Measurements from ENCODE around the gene ANGPTL1. TPM values are rescaled to one million over a fixed set of nuclear protein-coding genes. Genes with fewer than 3 reads are reported as not detected.

Gene ANGPTL1
- total and polyA plus RNA-seq, 12 donors, result 8.3 to 106 (median 67.6) TPM

DNA sequence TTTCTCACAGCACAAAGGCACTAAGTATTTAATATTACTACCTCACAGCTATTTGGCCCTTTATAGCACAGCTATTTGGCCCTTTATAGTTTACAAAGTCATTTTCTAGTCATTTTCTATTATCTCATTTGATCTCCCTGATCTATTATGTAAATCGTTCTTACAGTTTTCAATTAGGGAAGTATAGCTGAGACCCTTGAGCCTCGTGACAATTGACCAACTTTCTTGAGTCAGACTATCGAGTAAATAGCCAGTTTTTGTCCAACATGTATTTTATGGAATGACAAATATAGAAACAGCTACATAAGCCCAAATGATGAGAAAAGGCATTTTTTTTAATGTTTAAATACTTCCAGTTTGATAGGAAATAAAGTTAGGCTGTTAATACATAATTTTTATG is 7.0 kb upstream of the ANGPTL1 start:
- DNase-seq, result no peak
- no peak for TF ChIP-seq POLR2A (IDR thresholded peaks at IDR 0.05)
- TF ChIP-seq, protein P1, sequence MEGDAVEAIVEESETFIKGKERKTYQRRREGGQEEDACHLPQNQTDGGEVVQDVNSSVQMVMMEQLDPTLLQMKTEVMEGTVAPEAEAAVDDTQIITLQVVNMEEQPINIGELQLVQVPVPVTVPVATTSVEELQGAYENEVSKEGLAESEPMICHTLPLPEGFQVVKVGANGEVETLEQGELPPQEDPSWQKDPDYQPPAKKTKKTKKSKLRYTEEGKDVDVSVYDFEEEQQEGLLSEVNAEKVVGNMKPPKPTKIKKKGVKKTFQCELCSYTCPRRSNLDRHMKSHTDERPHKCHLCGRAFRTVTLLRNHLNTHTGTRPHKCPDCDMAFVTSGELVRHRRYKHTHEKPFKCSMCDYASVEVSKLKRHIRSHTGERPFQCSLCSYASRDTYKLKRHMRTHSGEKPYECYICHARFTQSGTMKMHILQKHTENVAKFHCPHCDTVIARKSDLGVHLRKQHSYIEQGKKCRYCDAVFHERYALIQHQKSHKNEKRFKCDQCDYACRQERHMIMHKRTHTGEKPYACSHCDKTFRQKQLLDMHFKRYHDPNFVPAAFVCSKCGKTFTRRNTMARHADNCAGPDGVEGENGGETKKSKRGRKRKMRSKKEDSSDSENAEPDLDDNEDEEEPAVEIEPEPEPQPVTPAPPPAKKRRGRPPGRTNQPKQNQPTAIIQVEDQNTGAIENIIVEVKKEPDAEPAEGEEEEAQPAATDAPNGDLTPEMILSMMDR (IDR thresholded peaks at IDR 0.05), result no peak
- intact Hi-C loops (cut with DNase I), result no loop called here
- Histone ChIP-seq H3K4me1 (replicated peaks in 1 of 2) (peaks cover 0 to under 1% of the 10 kb centered on the region in 2 donors), H3K27me3 (no peaks in the 10 kb centered on the region), H3K9me3 (replicated peaks in 1 of 3) (no peaks in the 10 kb centered on the region), H3K27ac (no peak overlapping the region), H3K4me3 (no peak overlapping the region), H3K36me3 (replicated peaks in 1 of 2) (no peaks in the 10 kb centered on the region)
- WGBS, 4 donors, result 84 to 90% (median 88%) methylated on average over 3 of the region's 3 CpGs

DNA sequence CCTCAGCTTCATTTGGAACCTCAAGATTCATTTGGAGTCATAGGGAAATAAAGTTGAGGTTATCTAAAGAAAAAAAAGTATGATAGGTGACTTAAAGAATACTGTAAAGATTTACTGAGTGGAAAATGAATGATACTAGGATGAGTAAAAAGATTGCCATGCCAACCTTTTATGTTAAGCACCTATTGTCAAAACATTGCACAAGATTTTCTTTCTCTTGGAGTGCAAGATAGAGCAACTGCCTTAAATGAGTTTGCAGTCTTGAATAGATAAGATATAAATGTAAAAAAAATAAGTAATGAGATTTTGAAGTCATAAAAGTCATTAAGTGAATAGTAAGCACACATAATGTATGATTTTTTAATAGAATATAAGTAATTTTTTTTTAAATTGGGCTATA is 5.1 kb upstream of the ANGPTL1 start:
- Histone ChIP-seq H3K4me1 (replicated peaks in 1 of 2) (peaks cover 14 to 17% of the 10 kb centered on the region in 2 donors), H3K27me3 (no peaks in the 10 kb centered on the region), H3K9me3 (replicated peaks in 1 of 3) (no peaks in the 10 kb centered on the region), H3K27ac (no peak overlapping the region), H3K36me3 (replicated peaks in 1 of 2) (no peaks in the 10 kb centered on the region), H3K4me3 (no peak overlapping the region)
- no peak for DNase-seq
- intact Hi-C loops (cut with DNase I), result no loop called here
- TF ChIP-seq POLR2A (IDR thresholded peaks at IDR 0.05), result no peak

DNA sequence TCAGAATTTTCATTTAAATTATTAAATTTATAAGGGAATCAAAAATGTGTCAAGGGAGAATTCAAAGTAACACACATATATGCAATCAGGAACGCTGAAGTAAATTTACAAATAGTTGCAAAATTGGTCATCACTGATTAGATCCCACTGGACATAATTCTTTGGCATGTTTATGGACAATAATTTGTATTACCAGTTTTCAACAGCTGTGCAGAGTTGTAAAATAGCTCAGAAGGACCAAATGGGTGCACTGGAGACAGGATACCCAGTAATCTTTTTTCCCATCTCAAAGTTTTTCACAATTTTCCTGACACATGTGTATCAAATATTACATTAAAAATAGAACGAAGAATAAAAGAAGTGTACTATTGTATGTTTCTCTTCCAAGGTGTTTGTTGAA is 4.1 kb upstream of the ANGPTL1 start:
- H3K4me1 ChIP-seq (replicated peaks in 1 of 2), result peaks cover 15 to 17% of the 10 kb centered on the region in 2 donors
- H3K9me3 ChIP-seq (replicated peaks in 1 of 3), result no peaks in the 10 kb centered on the region
- no peak overlapping the region for H3K27ac ChIP-seq
- DNase-seq, result no peak
- intact Hi-C loops (cut with DNase I), result no loop called here
- H3K4me3 ChIP-seq, result no peak overlapping the region
- TF ChIP-seq, protein P1 (IDR thresholded peaks at IDR 0.05), result no peak
- TF ChIP-seq POLR2A (IDR thresholded peaks at IDR 0.05), result no peak
- WGBS, 4 donors, result 88 to 100% (median 97%) methylated on average over 2 of the region's 2 CpGs
- no peaks in the 10 kb centered on the region for H3K36me3 ChIP-seq (replicated peaks in 1 of 2)
- no peaks in the 10 kb centered on the region for H3K27me3 ChIP-seq

DNA sequence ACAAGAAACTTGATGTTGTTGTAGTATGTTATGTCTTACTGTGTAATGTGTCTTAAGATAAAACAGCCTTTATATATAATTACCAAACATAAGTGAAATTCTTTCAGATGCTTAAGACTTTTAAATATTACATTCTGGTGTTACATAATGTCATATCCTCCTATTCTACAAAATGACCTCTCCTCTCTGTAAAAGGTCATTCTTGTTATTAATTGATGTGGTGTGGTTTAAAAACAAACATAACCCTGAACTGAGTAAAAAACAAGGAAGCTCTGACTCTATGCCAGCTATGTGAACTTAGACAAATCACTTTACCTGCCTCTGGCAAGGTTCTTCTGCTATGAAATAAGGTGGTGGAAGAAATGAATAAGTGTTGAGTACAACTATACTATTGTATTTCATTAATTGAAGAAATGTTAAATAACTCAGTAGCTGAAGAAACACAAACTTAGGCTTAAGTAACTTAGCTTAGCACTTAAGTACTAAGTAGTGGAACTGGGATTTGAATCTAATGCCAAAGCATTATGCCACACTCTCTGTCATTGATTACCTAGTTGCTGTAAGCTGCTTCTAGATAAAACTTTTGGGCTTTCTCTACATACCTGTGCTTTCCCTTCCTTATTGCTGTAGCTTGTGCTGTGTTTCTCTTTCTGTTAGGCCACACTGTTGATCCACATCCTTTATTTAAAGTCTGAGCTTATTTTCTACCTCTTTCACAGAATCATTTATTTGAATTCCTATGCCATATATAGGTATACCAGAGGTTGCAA is 859 bp upstream of the ANGPTL1 start:
- TF ChIP-seq, protein P1 (IDR thresholded peaks at IDR 0.05), result no peak
- TF ChIP-seq POLR2A (IDR thresholded peaks at IDR 0.05), result no peak
- Histone ChIP-seq H3K4me3 (peak overlapping the region in 1 of 4 donors; percentile 47), H3K9me3 (replicated peaks in 1 of 3) (no peaks in the 10 kb centered on the region), H3K27me3 (no peaks in the 10 kb centered on the region), H3K27ac (peak overlapping the region in 4 of 5 donors; percentile 22 to 70 (median 62)), H3K4me1 (replicated peaks in 1 of 2) (peaks cover 15 to 24% of the 10 kb centered on the region in 2 donors), H3K36me3 (replicated peaks in 1 of 2) (no peaks in the 10 kb centered on the region)
- DNase-seq, result no peak
- intact Hi-C loops (cut with DNase I), result no loop called here

DNA sequence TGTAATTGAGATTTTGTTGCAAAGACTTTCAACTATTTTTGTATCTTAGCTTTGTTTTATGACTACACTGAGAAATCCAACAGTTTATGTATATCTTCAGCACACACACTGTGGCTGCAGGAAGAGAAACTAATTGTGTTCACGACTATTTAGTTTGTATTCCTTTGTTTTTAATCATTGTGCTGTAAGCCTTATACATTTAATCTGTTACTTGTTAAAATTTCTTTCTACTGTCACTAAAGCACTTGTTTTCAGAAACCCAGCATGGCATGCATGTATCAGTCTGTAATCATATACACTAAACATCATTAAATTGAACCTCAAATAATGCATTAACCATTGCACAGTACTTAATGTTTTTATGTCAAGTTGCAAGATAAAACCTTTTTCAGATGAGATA is 656 bp downstream of the ANGPTL1 start:
- no peak for TF ChIP-seq POLR2A (IDR thresholded peaks at IDR 0.05)
- TF ChIP-seq, protein P1 (IDR thresholded peaks at IDR 0.05), result no peak
- no peaks in the 10 kb centered on the region for H3K9me3 ChIP-seq (replicated peaks in 1 of 3)
- peak overlapping the region in 2 of 5 donors; percentile 59 to 64 for H3K27ac ChIP-seq
- intact Hi-C loops (cut with DNase I), result no loop called here
- peak overlapping the region in 2 of 4 donors; percentile 10 to 47 for H3K4me3 ChIP-seq
- H3K4me1 ChIP-seq (replicated peaks in 1 of 2), result peaks cover 15 to 28% of the 10 kb centered on the region in 2 donors
- DNase-seq, result no peak
- H3K36me3 ChIP-seq (replicated peaks in 1 of 2), result no peaks in the 10 kb centered on the region
- WGBS, 4 donors, result 39 to 56% (median 41%) methylated on average over 1 of the region's 1 CpG
- H3K27me3 ChIP-seq, result no peaks in the 10 kb centered on the region
